ENCODE data around the gene KANSL1L. TPM values are rescaled to one million over a fixed set of nuclear protein-coding genes. Genes with fewer than 3 reads are reported as not detected.

KANSL1L gene
- total and polyA plus RNA-seq, 9 of the 15 experiments (the other 6 are each of a cell fraction or from before 2014, with no cell fraction given) = 1.3 to 6.7 (median 2.4) TPM

- in situ Hi-C loops (cut with MboI) = no loop called here
Observed at GRCh38 chr2:210169516-210170195, 1.6 kb downstream of the KANSL1L start.

DNA sequence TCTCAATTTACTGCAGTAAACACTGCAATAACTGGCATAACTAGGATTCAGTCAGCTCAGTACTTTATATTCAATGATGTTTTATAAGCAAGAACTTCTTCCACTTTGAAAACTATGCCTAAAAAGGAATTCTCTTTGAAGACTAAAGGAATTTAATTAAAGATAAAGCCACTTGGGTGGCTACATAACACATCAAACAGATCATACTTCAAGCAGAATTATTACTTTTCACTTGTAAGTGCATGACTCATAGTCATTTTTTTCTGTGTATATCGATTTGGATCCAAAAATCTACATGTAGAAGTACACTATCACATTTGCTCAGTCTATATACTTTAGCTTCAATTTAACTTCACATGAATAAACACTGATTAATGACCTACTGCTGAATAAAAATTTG, 4.0 kb downstream of the KANSL1L start:
- Histone ChIP-seq H3K27ac (ENCODE audit: extremely low read depth, low read depth, low read length) (no peak overlapping the region), H3K4me1 (replicated peaks in 1 of 2; ENCODE audit: control insufficient read depth in 2 of 2, insufficient read depth in 2 of 2, low read length in 2 of 2) (no peaks in the 10 kb centered on the region), H3K36me3 (ENCODE audit: control insufficient read depth, insufficient read depth, low read length) (no peaks in the 10 kb centered on the region), H3K27me3 (ENCODE audit: control insufficient read depth in 2 of 2, insufficient read depth in 2 of 2, low read length in 2 of 2) (no peaks in the 10 kb centered on the region), H3K9me1 (ENCODE audit: control insufficient read depth, insufficient read depth, low read length) (no peaks in the 10 kb centered on the region), H4K20me1 (replicated peaks; ENCODE audit: control insufficient read depth, insufficient read depth, low read length) (no peaks in the 10 kb centered on the region), H2AFZ (ENCODE audit: low read depth, low read length) (no peak overlapping the region), H3K9me3 (replicated peaks; ENCODE audit: control insufficient read depth, insufficient read depth, low read depth, low read length) (no peaks in the 10 kb centered on the region), H3K4me2 (ENCODE audit: insufficient read depth, low read length) (no peak overlapping the region), H3K79me2 (ENCODE audit: control insufficient read depth, insufficient read depth, low read length) (peaks cover 19% of the 10 kb centered on the region; the same call in 2 of the 3 replicates), H3K4me3 (no peak overlapping the region), H3K9ac (ENCODE audit: insufficient read depth in 1 of 2, low read depth in 2 of 2, low read length in 2 of 2) (no peak overlapping the region)
- in situ Hi-C loops (cut with MboI) = no loop called here
- ChIA-PET CTCF (ENCODE audit: low intra/inter-chr PET ratio) (no interaction called here), POLR2A (no interaction called here)
- BruUV-seq (replicated peaks) = no TSS peak
- ATAC-seq = no peak
- intact Hi-C loops (cut with micrococcal nuclease) = no loop called here
- FAIRE-seq = no peak
- 0% methylated on average over 1 of the region's 1 CpG for WGBS (ENCODE audit: insufficient coverage, low coverage, missing lambda C conversion rate)
- no peak for DNase-seq (ENCODE audit: extremely low read depth in 1 of 4, low spot score in 3 of 4)
- TF ChIP-seq NELFE (IDR thresholded peaks at IDR 0.05; ENCODE audit: insufficient read depth, insufficient read length) = no peak
- no peak for TF ChIP-seq SMC3 (conservative IDR thresholded peaks at IDR 0.05; ENCODE audit: insufficient read depth, low read depth, low read length)
- no peak for TF ChIP-seq ZNF695 (CRISPR knock-in tag; IDR thresholded peaks at IDR 0.05)
- no peak for TF ChIP-seq SREBF1 (IDR thresholded peaks at IDR 0.05; ENCODE audit: borderline replicate concordance, low read depth, low read length)
- TF ChIP-seq PATZ1 (CRISPR knock-in tag; IDR thresholded peaks at IDR 0.05; ENCODE audit: borderline replicate concordance) = no peak
- no peak for TF ChIP-seq SLC30A9 (CRISPR knock-in tag; IDR thresholded peaks at IDR 0.05)
- TF ChIP-seq EGR1 (conservative IDR thresholded peaks at IDR 0.05) = no peak
- TF ChIP-seq RHOXF2B (CRISPR knock-in tag; conservative IDR thresholded peaks at IDR 0.05) = no peak
- no peak for TF ChIP-seq NFE2L1 (tag; IDR thresholded peaks at IDR 0.05; ENCODE audit: borderline replicate concordance, low read depth)
- TF ChIP-seq MYNN (IDR thresholded peaks at IDR 0.05) = no peak
- TF ChIP-seq MYNN (CRISPR knock-in tag; IDR thresholded peaks at IDR 0.05) = no peak

More at GRCh38 chr2:210169516-210170195, 1.6 kb downstream of the KANSL1L start:
- FAIRE-seq (no peak), ATAC-seq (peak; percentile 4; the same call in 2 of the 3 replicates), DNase-seq (ENCODE audit: extremely low read depth in 1 of 4, low spot score in 3 of 4) (no peak)
- TF ChIP-seq EGR1 (conservative IDR thresholded peaks at IDR 0.05) = no peak
- TF ChIP-seq, protein P1, sequence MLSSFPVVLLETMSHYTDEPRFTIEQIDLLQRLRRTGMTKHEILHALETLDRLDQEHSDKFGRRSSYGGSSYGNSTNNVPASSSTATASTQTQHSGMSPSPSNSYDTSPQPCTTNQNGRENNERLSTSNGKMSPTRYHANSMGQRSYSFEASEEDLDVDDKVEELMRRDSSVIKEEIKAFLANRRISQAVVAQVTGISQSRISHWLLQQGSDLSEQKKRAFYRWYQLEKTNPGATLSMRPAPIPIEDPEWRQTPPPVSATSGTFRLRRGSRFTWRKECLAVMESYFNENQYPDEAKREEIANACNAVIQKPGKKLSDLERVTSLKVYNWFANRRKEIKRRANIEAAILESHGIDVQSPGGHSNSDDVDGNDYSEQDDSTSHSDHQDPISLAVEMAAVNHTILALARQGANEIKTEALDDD (IDR thresholded peaks at IDR 0.05) = 0 out of 2 replicates have a peak, but pooled peaks have one; percentile 47
- Histone ChIP-seq H3K9me1 (ENCODE audit: control insufficient read depth, insufficient read depth, low read length) (no peaks in the 10 kb centered on the region), H3K27me3 (ENCODE audit: control insufficient read depth in 2 of 2, insufficient read depth in 2 of 2, low read length in 2 of 2) (no peaks in the 10 kb centered on the region), H3K4me2 (ENCODE audit: insufficient read depth, low read length) (peak overlapping the region; percentile 91), H3K79me2 (ENCODE audit: control insufficient read depth, insufficient read depth, low read length) (peaks cover 19% of the 10 kb centered on the region; the same call in 2 of the 3 replicates), H3K4me1 (replicated peaks in 1 of 2; ENCODE audit: control insufficient read depth in 2 of 2, insufficient read depth in 2 of 2, low read length in 2 of 2) (no peaks in the 10 kb centered on the region), H3K9me3 (replicated peaks; ENCODE audit: control insufficient read depth, insufficient read depth, low read depth, low read length) (no peaks in the 10 kb centered on the region), H3K36me3 (ENCODE audit: control insufficient read depth, insufficient read depth, low read length) (no peaks in the 10 kb centered on the region), H3K27ac (ENCODE audit: extremely low read depth, low read depth, low read length) (peak overlapping the region; percentile 85), H2AFZ (ENCODE audit: low read depth, low read length) (peak overlapping the region; percentile 93), H3K9ac (ENCODE audit: insufficient read depth in 1 of 2, low read depth in 2 of 2, low read length in 2 of 2) (peak overlapping the region; percentile 83 to 95; a peak in 3 of 4 replicates), H4K20me1 (replicated peaks; ENCODE audit: control insufficient read depth, insufficient read depth, low read length) (no peaks in the 10 kb centered on the region), H3K4me3 (peak overlapping the region; percentile 72)
- WGBS (ENCODE audit: insufficient coverage, low coverage, missing lambda C conversion rate) = 3% methylated on average over 6 of the region's 6 CpGs
- no TSS peak for BruUV-seq (replicated peaks)
- POLR2A ChIA-PET = no interaction called here
- CTCF ChIA-PET (ENCODE audit: low intra/inter-chr PET ratio) = no interaction called here
- intact Hi-C loops (cut with micrococcal nuclease) = loop anchor here (5.0 kb wide), 2 partner anchors 97 to 182 kb away; no protein-coding TSS in a partner anchor

Data from K562 (cell line).